ENCODE data around the gene IP6K3. TPM values are rescaled to one million over a fixed set of nuclear protein-coding genes. Genes with fewer than 3 reads are reported as not detected.

Gene IP6K3
- total RNA-seq, 4 donors from 2014 or later: 0.19 to 2.2 (median 0.45) TPM

DNA sequence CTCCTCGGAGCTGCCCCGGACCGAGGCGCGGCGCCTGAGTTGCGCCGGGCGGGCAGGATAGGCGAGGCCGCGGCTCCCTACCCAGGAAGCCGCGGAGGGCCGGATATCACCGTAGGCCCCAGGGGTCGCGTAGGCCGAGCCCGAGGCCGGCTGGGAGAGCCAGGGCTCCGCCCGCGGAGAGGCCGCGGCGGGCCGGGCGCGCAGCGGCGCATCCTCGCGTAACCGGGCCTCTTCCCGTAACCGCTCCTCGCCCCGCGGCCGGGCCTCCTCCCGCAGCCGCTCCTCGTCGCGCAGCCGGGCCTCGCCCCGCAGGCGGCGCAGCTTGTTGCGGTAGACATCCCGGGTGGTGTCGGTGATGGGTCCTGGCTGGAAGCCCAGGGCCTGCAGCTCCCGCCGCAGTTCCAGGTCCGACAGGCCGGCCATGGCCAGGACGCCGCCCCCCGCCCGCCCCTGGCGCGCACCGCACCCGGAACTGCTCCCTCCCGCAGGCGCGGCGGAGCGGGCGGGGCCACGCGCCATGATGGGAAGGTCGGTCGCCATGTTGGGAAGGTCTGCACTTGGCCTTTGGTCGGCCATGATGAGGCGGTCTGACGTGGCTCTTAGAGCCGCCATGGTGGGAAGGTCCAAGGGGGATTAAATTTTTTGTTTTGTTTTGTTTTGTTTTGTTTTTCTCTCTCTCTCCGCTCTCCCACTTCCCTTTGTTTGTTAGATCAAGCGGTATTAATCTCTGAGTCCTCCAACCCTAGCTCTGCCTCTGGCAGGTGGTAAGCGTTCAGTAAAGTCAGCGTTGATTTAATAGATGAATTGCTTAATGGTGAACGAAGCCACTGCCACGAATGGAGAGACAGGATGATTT is 42.2 kb upstream of the IP6K3 start, which contains the start of gene LEMD2:
Gene LEMD2 (minus strand): TSS at position 437 of the 856 bp plus-strand sequence. CDS start 14 bp downstream, at position 423.
- peak; percentile 67 for DNase-seq (ENCODE audit: low spot score)
- peak; percentile 95 for ATAC-seq (ENCODE audit: low FRiP score)
- TF ChIP-seq, protein P1, sequence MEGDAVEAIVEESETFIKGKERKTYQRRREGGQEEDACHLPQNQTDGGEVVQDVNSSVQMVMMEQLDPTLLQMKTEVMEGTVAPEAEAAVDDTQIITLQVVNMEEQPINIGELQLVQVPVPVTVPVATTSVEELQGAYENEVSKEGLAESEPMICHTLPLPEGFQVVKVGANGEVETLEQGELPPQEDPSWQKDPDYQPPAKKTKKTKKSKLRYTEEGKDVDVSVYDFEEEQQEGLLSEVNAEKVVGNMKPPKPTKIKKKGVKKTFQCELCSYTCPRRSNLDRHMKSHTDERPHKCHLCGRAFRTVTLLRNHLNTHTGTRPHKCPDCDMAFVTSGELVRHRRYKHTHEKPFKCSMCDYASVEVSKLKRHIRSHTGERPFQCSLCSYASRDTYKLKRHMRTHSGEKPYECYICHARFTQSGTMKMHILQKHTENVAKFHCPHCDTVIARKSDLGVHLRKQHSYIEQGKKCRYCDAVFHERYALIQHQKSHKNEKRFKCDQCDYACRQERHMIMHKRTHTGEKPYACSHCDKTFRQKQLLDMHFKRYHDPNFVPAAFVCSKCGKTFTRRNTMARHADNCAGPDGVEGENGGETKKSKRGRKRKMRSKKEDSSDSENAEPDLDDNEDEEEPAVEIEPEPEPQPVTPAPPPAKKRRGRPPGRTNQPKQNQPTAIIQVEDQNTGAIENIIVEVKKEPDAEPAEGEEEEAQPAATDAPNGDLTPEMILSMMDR (IDR thresholded peaks at IDR 0.05): no peak

DNA sequence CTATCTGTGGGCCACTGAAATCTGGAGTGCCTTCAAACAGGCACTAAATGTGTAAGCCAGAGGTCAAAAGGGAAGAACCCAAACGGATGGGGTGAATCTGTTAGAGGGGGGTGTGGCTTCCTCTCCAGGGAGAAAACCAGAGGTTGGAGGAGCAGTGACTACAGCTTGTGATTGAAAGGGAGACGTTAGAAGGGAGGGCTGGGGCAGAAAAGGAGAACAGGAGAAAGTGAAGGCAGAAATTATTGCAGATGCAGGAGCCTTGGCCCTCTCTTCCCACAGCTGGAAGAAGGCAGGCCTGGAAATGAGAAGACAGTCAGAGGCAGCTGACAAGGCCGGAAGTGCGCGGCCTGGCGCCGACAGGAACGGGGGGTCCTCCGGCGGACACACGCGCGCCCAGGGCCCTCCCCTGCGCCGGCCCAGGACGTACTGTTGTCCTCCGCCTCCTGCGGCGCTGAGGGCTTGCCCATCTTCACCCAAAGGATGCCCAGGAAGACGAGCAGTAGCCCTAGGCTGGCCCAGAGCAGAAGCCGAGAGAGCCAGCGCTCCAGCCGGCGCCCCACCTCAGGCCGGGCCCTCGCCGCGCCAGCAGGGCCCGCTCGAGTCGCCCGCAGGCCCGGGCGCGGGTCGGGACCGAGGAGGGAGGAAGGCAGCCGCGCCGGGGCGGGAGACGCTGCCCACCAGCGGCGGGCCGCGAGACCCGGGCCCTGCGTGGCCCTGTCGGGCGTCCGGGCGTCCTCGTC is 41.4 kb upstream of the IP6K3 start:
- peak; percentile 89 for ATAC-seq (ENCODE audit: low FRiP score)
- peak; percentile 38 for DNase-seq (ENCODE audit: low spot score)
- TF ChIP-seq, protein P1 (IDR thresholded peaks at IDR 0.05): no peak

DNA sequence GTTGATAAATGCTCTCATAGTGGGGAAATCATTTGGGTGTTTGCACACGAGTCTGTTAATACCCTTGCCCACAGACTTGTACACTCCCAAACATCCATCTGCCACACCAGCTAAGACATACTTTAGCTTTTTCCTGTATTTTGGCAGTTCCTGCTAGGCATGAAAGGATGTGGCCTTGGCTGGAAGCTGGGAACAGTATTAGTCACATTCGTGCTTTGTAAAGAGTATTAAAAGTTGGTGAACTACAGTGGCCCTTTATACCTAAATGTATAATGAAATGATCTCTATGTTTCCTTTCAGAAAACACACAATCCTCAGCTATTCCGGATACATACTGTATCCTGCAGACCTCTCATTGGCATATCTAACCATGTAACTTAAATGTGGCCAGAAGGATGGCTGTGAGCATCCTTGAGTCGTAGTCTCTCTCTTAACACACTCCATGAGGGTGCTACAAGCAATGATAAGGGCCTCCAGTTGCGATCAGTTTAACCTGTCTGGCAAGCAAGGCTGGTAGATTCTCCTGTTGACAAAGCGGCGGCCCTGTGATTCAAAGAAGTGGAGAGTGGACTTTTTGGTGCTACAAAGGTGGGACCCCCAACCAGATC is 40.7 kb upstream of the IP6K3 start:
- DNase-seq (ENCODE audit: low spot score) (no peak), ATAC-seq (ENCODE audit: low FRiP score) (no peak)
- TF ChIP-seq, protein P1 (IDR thresholded peaks at IDR 0.05): no peak

DNA sequence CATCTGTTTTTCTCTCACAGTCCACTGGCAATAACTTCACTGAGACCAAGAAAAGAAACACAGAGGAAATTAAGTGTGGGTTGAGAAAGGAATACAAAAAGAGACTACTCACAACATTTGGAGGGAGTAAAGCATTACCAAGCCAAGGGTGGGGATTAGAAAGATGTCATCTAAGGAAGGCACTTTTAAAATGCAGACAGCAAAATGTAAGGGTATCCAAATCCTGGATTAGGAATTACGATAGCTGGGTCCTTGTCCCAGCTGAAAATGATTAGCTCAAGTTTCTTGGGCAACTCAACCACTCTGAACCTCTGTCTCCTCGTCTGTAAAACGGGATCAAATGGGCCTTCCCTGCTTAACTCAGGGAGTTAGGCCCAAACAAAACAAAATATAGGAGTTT is 40.0 kb upstream of the IP6K3 start:
- DNase-seq (ENCODE audit: low spot score): no peak
- no peak for ATAC-seq (ENCODE audit: low FRiP score)
- TF ChIP-seq, protein P1 (IDR thresholded peaks at IDR 0.05): no peak

DNA sequence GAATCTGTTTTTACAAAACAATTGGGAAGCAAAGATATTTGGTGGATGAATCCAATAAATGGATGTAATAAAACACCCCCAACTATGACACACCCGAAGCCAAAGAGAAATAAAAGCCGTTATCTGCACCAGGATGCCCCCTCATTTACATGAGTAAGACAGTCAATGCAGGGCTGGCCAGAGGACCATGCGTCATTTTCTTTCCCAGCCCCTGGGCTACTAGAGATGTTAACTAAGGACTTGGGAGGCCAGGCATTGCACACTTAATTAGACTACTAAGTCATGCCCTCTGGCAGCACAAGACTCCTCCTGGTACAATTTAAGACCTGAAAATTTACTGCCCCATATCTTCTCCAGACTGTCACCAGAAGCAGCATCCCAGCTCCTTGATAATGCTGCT is 39.1 kb upstream of the IP6K3 start:
- TF ChIP-seq, protein P1 (IDR thresholded peaks at IDR 0.05): no peak
- DNase-seq (ENCODE audit: low spot score): no peak

DNA sequence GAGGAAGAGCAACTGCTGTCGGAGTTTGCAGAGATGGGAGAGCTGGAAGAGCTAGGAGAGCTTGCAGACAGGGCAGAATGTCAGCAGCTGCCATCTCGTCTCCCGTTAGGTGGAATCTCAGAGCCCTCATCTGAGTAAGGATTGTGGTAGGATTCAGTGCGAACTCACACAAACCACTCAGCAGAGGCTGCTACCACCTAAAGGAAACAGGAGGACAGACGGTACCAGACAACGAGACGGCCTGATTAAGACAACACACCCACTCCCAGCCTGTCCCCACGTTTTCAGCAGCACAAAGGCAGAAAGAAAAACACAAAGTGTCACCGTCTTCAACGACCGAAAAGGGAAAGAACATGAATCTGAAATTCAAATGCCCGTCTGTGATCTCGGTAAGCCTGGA is 38.1 kb upstream of the IP6K3 start:
- ATAC-seq (ENCODE audit: low FRiP score) (no peak), DNase-seq (ENCODE audit: low spot score) (no peak)
- TF ChIP-seq, protein P1 (IDR thresholded peaks at IDR 0.05): no peak

More for the DNA sequence above, 39.1 kb upstream of the IP6K3 start:
- no peak for ATAC-seq (ENCODE audit: low FRiP score)
